Kidney (tissue), 14 donors: Measurements from ENCODE around the gene GPATCH8. TPM values are rescaled to one million over a fixed set of nuclear protein-coding genes. Genes with fewer than 3 reads are reported as not detected.
A peak's percentile ranks its signal among the peaks of the same experiment; 100 is the strongest.

Experiments used
- DNase-seq, 5 donors: peaks; one replicate each; pipeline ENCODE4 v3.0.0-alpha.2; 2013 to 2020
- FAIRE-seq: peaks from 2 replicates; lab custom pipeline; 2012; peaks lifted over from hg19 to GRCh38; lab: Jason Lieb, UNC
- H3K27ac ChIP-seq, 2 donors: one replicate each; pipeline ENCODE4 v1.7.0; 2013; ENCODE audit warnings: low read depth in 2 of 2, low read length in 2 of 2, inconsistent platforms in 1 of 2
- H3K27me3 ChIP-seq: one replicate; pipeline ENCODE4 v1.7.1; 2013; ENCODE audit warnings: low read length, inconsistent platforms; ENCODE audit not compliant: control insufficient read depth, insufficient read depth
- H3K36me3 ChIP-seq, 3 donors: one replicate each; pipeline versions ENCODE4 v1.7.0 to v1.7.1; 2013; ENCODE audit warnings: low read length in 3 of 3, control low read depth in 1 of 3, inconsistent platforms in 1 of 3; ENCODE audit not compliant: insufficient read depth in 3 of 3, control insufficient read depth in 2 of 3
- H3K4me1 ChIP-seq, 3 donors: one replicate each; pipeline versions ENCODE4 v1.7.0 to v1.7.1; 2013; ENCODE audit warnings: low read length in 3 of 3, inconsistent platforms in 1 of 3, low read depth in 1 of 3; ENCODE audit not compliant: control insufficient read depth in 2 of 3, insufficient read depth in 2 of 3
- H3K4me3 ChIP-seq, 3 donors: one replicate each; pipeline versions ENCODE4 v1.7.0 to v1.8.1; 2013; ENCODE audit warnings: low read length in 3 of 3, control low read depth in 1 of 3, inconsistent platforms in 1 of 3
- H3K9ac ChIP-seq, 3 donors: one replicate each; pipeline versions ENCODE4 v1.7.0 to v1.7.1; 2013; ENCODE audit warnings: low read length in 3 of 3, control low read depth in 1 of 3, inconsistent platforms in 1 of 3
- H3K9me3 ChIP-seq, 3 donors: one replicate each; pipeline versions ENCODE4 v1.7.0 to v1.7.1; 2013; ENCODE audit warnings: low read length in 3 of 3, control low read depth in 1 of 3, inconsistent platforms in 1 of 3; ENCODE audit not compliant: control insufficient read depth in 2 of 3, insufficient read depth in 1 of 3
- CTCF ChIP-seq: IDR thresholded peaks from 3 replicates; pipeline ENCODE4 v1.5.1; 2012; ENCODE audit warnings: mild to moderate bottlenecking, moderate library complexity, borderline replicate concordance; ENCODE audit not compliant: insufficient read depth; ENCODE audit errors: extremely low read depth
- intact Hi-C: fragments of 100-400 bp; cut with DNase I; formaldehyde crosslinking; loops from one replicate; pipeline ENCODE4 v1.11.1; 2022
- polyA plus RNA-seq: library from polyadenylated mRNA; stranded (reverse); fragments of 350-450 nt; fragmentation: Illumina TruSeq; extraction: RNeasy Lipid Tissue Mini Kit (QIAGEN cat#74804); gene quantifications from one replicate; pipeline ENCODE4 v1.2.3, GENCODE V29; 2014; ENCODE audit warnings: low read depth, low replicate concordance; ENCODE audit not compliant: insufficient read depth
- total RNA-seq: library from RNA; stranded (reverse); fragmentation: NEBNext Ultra II Directional; extraction: Animal tissue kit (Norgen Biotek cat#: 25700); gene quantifications from one replicate; pipeline ENCODE4 v1.2.1, GENCODE V29; 2021
- donor health status: control.
- donor health status: control.
- donor health status: control.
- donor health status: control.
- donor health status: control.
- donor health status: DM: yes; HTN: yes; CAD: no.
- donor health status: Normal renal cell carcinoma (clear cell type).

Gene GPATCH8
- total and polyA plus RNA-seq, 2 donors from 2014 or later, result 3.5 to 47.0 TPM

GRCh38 chr17:44354582-44355561 lies 148.3 kb downstream of the GPATCH8 start:
- peak in 4 of 5 donors; percentile 69 to 83 (median 74) for DNase-seq
- peaks cover 0 to 11% (median 8%) of the 10 kb centered on the region in 3 donors for H3K36me3 ChIP-seq
- intact Hi-C loops, result no loop called here
- no peak for FAIRE-seq
- no peaks in the 10 kb centered on the region for H3K9me3 ChIP-seq
- H3K27me3 ChIP-seq, result no peaks in the 10 kb centered on the region
- TF ChIP-seq CTCF, result peak; percentile 24
- no peak overlapping the region for H3K4me3 ChIP-seq
- H3K27ac ChIP-seq, result no peak overlapping the region
- H3K4me1 ChIP-seq, result no peaks in the 10 kb centered on the region
- no peak overlapping the region for H3K9ac ChIP-seq

GRCh38 chr17:44353672-44354331 lies 149.4 kb downstream of the GPATCH8 start:
- H3K4me1 ChIP-seq, result no peaks in the 10 kb centered on the region
- no peak overlapping the region for H3K4me3 ChIP-seq
- H3K9me3 ChIP-seq, result no peaks in the 10 kb centered on the region
- no peak overlapping the region for H3K27ac ChIP-seq
- H3K27me3 ChIP-seq, result no peaks in the 10 kb centered on the region
- FAIRE-seq (no peak), DNase-seq (peak in 3 of 5 donors; percentile 45 to 72 (median 53))
- intact Hi-C loops, result no loop called here
- no peak overlapping the region for H3K9ac ChIP-seq
- TF ChIP-seq CTCF, result no peak
- peaks cover 0 to 11% (median 8%) of the 10 kb centered on the region in 3 donors for H3K36me3 ChIP-seq

GRCh38 chr17:44352828-44353671 lies 150.2 kb downstream of the GPATCH8 start:
- peak in 2 of 5 donors; percentile 46 to 81 for DNase-seq
- Histone ChIP-seq H3K9me3 (no peaks in the 10 kb centered on the region), H3K9ac (no peak overlapping the region), H3K27me3 (no peaks in the 10 kb centered on the region), H3K4me1 (no peaks in the 10 kb centered on the region), H3K36me3 (peaks cover 0 to 11% (median 8%) of the 10 kb centered on the region in 3 donors), H3K4me3 (no peak overlapping the region), H3K27ac (no peak overlapping the region)
- no peak for TF ChIP-seq CTCF
- intact Hi-C loops, result no loop called here
- no peak for FAIRE-seq
